Astrocyte (in vitro differentiated cells and primary cell): ENCODE measurements around the gene TLE5.

Experiments used
- EZH2 ChIP-seq: IDR thresholded peaks from 2 replicates; pipeline ENCODE4 v1.6.1; 2012; ENCODE audit warnings: mild to moderate bottlenecking, low read length, inconsistent platforms; ENCODE audit not compliant: insufficient read depth
- TF ChIP-seq, protein P1 (sequence below): IDR thresholded peaks from 2 replicates; pipeline ENCODE4 v1.5.1; 2011; ENCODE audit warnings: low read depth, mild to moderate bottlenecking, inconsistent platforms, low read length, moderate library complexity; ENCODE audit not compliant: insufficient read depth

DNA sequence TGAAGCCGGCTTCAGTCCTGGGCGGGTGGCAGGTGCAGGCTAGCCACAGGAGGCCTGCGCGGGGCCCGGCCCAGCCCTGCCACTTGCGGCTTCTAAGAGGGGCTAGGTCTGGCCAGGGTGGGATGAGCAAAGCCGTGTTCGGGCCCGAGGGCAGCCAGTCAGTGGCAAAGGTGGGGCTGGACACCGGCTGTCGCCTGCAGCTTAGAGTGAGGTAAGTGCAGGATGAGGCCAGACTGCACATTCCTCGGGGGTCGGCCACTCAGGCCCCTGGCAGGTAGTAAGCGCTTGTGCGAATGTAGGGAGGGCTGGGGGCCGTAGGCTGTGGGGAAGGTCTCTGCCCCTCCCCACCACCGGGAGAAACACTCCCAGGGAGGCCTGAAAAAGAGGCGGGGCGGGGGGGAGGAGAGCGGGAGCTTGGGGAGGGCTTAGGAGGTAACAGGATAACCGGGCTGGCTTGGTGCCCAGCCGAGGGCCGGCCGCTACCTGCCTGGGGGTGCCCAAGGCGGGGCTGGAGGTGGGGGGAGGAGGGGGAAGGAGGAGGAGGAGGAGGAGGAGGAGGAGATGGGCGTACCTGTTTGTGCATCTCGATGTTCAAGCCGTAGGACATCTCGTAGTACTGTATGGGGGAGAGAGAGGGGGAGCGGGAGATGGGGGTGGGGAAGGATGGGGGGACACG, 6.4 kb downstream of the TLE5 start:
- TF ChIP-seq, protein P1, sequence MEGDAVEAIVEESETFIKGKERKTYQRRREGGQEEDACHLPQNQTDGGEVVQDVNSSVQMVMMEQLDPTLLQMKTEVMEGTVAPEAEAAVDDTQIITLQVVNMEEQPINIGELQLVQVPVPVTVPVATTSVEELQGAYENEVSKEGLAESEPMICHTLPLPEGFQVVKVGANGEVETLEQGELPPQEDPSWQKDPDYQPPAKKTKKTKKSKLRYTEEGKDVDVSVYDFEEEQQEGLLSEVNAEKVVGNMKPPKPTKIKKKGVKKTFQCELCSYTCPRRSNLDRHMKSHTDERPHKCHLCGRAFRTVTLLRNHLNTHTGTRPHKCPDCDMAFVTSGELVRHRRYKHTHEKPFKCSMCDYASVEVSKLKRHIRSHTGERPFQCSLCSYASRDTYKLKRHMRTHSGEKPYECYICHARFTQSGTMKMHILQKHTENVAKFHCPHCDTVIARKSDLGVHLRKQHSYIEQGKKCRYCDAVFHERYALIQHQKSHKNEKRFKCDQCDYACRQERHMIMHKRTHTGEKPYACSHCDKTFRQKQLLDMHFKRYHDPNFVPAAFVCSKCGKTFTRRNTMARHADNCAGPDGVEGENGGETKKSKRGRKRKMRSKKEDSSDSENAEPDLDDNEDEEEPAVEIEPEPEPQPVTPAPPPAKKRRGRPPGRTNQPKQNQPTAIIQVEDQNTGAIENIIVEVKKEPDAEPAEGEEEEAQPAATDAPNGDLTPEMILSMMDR, result no peak
- no peak for TF ChIP-seq EZH2
